WTC11 (cell line): ENCODE measurements around the gene RENBP.

ENCODE experiments used
- ATF3 ChIP-seq: sonication (generic); formaldehyde crosslinking; conservative IDR thresholded peaks from 2 replicates; pipeline ENCODE4 v1.8.1; 2022; ENCODE audit warnings: mild to moderate bottlenecking, missing genetic modification reagents
- CTCF ChIP-seq: fragments of 200-600 bp; IDR thresholded peaks from 2 replicates; pipeline ENCODE4 v1.8.0; 2022; ENCODE audit warnings: antibody characterized with exemption
- EMX1 ChIP-seq: fragments of 250-450 bp; sonication (Bioruptor Pico); IDR thresholded peaks from 2 replicates; pipeline ENCODE4 v1.8.0; 2021; ENCODE audit warnings: mild to moderate bottlenecking
- FOXK1 ChIP-seq: sonication (generic); formaldehyde crosslinking; IDR thresholded peaks from 2 replicates; pipeline ENCODE4 v1.8.0; 2022; ENCODE audit warnings: mild to moderate bottlenecking, moderate library complexity, missing genetic modification reagents
- FOXP4 ChIP-seq: sonication (generic); formaldehyde crosslinking; IDR thresholded peaks from 2 replicates; pipeline ENCODE4 v1.8.0; 2022; ENCODE audit warnings: mild to moderate bottlenecking, missing genetic modification reagents
- MAX ChIP-seq: sonication (generic); formaldehyde crosslinking; IDR thresholded peaks from 2 replicates; pipeline ENCODE4 v1.8.0; 2022; ENCODE audit warnings: mild to moderate bottlenecking, missing genetic modification reagents
- NR1H2 ChIP-seq: sonication (generic); formaldehyde crosslinking; IDR thresholded peaks from 2 replicates; pipeline ENCODE4 v1.9.0; 2021; ENCODE audit warnings: mild to moderate bottlenecking, moderate library complexity, missing genetic modification reagents
- PREB ChIP-seq: sonication (generic); formaldehyde crosslinking; IDR thresholded peaks from 2 replicates; pipeline ENCODE4 v1.8.1; 2022; ENCODE audit warnings: mild to moderate bottlenecking, missing genetic modification reagents, moderate library complexity, borderline replicate concordance
- TEAD1 ChIP-seq: sonication (generic); formaldehyde crosslinking; IDR thresholded peaks from 2 replicates; pipeline ENCODE4 v1.8.0; 2022; ENCODE audit warnings: mild to moderate bottlenecking, missing genetic modification reagents
- USF2 ChIP-seq: sonication (generic); formaldehyde crosslinking; IDR thresholded peaks from 2 replicates; pipeline ENCODE4 v1.8.1; 2023; ENCODE audit warnings: mild to moderate bottlenecking, missing genetic modification reagents, moderate library complexity
- ZNF232 ChIP-seq: sonication (generic); formaldehyde crosslinking; IDR thresholded peaks from 2 replicates; pipeline ENCODE4 v1.8.0; 2022; ENCODE audit warnings: mild to moderate bottlenecking, missing genetic modification reagents
- TF ChIP-seq, protein P1 (sequence below): sonication (generic); formaldehyde crosslinking; IDR thresholded peaks from 2 replicates; pipeline ENCODE4 v1.8.0; 2022; ENCODE audit warnings: mild to moderate bottlenecking, missing genetic modification reagents

- TF ChIP-seq CTCF = no peak
- no peak for TF ChIP-seq USF2 (CRISPR knock-in tag)
- no peak for TF ChIP-seq NR1H2 (CRISPR knock-in tag)
- no peak for TF ChIP-seq ATF3 (CRISPR knock-in tag)
- no peak for TF ChIP-seq ZNF232 (CRISPR knock-in tag)
- no peak for TF ChIP-seq PREB (CRISPR knock-in tag)
- no peak for TF ChIP-seq MAX (CRISPR knock-in tag)
- TF ChIP-seq TEAD1 (CRISPR knock-in tag) = no peak
- TF ChIP-seq FOXP4 (CRISPR knock-in tag) = no peak
- TF ChIP-seq EMX1 (CRISPR knock-in tag) = no peak
- TF ChIP-seq FOXK1 = no peak
- TF ChIP-seq, protein P1, sequence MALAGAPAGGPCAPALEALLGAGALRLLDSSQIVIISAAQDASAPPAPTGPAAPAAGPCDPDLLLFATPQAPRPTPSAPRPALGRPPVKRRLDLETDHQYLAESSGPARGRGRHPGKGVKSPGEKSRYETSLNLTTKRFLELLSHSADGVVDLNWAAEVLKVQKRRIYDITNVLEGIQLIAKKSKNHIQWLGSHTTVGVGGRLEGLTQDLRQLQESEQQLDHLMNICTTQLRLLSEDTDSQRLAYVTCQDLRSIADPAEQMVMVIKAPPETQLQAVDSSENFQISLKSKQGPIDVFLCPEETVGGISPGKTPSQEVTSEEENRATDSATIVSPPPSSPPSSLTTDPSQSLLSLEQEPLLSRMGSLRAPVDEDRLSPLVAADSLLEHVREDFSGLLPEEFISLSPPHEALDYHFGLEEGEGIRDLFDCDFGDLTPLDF = no peak
These were observed 16.3 kb upstream of the RENBP start for GRCh38 chrX:153960786-153961185.
